Germinal center (tissue), 1 donor: ENCODE results near the gene SARS2.
"Not testable (repeated sequence)": the region's sequence is repeated elsewhere in the genome, so short reads cannot be mapped to it uniquely, and the experiment has no call there.

Experiments used
- DNase-seq: peaks from one replicate; pipeline ENCODE4 v3.0.0; 2012; ENCODE audit warnings: mixed read lengths, low spot score

The SARS2 gene

DNA sequence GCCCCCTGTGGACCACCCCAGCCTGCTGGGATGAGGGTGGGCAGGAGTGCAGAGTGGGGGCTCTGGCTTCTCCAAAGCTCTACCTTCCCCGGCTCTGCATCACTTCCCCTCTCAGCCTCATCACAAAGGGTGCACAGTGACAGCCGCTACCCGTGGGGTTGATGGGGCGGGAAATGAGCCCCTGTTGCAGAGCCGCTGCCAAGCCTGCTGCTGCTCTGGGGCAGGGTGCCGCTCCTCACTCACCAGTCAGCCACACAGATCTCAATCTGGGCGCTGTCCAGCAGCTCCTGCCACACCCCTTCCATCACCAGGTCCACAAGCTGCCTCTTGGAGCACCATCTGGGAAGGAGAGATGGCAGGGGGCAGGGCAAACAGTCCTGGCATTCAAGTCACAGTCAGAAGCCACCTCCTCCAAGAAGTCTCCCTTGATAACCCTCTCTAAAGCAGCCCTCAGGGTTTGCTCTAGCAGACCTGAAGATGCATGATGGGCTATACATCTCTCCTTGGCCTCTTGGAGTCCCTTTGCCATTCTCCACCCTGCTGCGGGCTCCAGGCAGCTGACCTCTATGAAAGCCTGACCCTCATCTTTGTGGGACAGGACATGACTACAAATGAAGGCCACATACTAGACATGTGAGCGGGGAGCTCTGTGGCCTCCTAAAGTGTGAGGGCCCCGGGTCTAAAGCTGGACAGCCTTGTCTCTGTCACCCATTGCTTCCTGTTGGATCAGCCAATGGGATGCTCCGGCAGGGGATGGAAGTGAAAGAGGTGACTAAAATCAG, 15.9 kb upstream of the SARS2 start:
- DNase-seq: no peak

DNA sequence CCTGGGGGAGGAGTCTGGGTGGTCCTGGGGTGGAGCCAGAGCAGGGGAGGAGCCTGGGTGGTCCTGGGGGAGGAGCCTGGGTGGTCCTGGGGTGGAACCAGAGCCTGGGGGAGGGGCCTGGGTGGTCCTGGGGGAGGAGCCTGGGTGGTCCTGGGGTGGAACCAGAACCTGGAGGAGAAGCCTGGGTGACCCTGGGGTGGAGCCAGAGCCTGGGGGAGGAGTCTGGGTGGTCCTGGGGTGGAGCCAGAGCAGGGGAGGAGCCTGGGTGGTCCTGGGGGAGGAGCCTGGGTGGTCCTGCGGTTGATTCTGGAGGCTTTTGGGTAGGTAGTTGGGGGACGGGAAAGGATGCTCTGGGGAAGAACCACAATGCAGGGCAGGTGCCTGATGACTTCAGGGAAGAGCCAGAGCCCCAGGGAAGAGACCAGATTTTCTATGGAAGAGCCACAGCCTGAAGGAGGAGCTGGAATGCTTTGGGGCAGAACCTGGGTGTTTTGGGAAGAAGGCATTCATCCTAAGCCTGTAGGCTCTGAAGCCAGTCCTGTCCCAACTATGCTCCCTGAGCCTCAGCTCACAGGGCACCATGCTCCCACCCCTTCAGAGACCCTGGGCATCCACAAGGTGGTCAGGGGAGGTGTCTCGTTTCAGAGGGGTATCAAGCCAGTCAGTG, 15.1 kb upstream of the SARS2 start:
- no peak for DNase-seq

DNA sequence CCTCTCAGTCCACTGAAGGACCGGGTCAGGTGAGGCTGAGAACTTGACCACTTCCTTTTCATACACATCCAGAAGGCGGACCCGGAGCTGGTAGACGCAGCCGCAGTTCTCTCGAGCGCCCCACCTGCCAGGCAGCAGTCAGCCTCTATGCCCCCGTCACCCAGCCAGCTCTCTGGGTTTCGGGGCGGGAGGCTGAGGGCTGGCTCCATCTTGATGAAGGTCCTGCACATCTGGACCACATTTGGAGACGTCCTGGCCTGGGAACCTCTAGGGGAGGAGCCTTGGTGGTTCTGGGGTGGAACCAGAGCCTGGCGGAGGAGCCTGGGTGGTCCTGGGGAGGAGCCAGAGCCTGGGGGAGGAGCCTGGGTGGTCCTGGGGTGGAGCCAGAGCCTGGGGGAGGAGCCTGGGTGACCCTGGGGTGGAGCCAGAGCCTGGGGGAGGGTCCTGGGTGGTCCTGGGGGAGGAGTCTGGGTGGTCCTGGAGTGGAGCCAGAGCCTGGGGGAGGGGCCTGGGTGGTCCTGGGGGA, 14.5 kb upstream of the SARS2 start:
- no peak for DNase-seq

DNA sequence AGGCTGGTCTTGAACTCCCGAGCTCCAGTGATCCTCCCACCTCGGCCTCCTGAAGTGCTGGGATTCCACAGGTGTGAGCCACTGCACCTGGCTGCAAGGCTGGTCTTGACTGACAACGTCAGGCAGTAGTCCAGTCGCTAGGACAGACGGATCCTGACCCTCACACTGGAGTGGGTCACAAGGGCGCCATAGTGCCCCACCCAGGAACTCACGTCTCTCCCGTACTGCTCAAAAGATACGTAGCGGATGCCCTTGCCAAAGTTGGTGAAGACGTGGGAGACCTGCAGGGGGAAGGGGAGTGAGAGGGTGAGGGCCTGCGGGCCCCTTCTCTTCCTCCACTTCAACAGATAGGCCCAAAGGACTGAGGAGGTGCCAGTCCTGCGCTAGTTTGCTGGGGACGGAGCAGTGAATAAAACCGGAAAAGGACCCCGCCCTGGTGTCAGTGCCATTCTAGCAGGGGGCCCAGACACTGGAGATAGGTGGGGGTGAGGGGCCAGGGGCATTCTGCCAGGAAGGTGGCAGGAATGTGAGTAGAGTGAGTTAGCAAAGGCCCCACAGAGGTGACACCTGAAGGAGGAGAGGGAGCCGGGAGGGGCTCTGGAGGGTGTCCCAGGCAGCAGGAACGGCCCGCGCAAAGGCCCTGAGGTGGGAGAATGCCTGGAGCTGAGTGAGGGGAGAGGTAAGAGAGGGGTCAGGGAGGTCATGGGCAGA, 12.1 kb upstream of the SARS2 start:
- no peak for DNase-seq

GRCh38 chr19:38941979-38942378, 11.4 kb upstream of the SARS2 start:
- no peak for DNase-seq

GRCh38 chr19:38941466-38941865, 10.9 kb upstream of the SARS2 start:
- not testable (repeated sequence) for DNase-seq

- no peak for DNase-seq
Measured at GRCh38 chr19:38939957-38940356, 9.4 kb upstream of the SARS2 start.

- no peak for DNase-seq
Measured at GRCh38 chr19:38933544-38933943, 3.0 kb upstream of the SARS2 start.

DNA sequence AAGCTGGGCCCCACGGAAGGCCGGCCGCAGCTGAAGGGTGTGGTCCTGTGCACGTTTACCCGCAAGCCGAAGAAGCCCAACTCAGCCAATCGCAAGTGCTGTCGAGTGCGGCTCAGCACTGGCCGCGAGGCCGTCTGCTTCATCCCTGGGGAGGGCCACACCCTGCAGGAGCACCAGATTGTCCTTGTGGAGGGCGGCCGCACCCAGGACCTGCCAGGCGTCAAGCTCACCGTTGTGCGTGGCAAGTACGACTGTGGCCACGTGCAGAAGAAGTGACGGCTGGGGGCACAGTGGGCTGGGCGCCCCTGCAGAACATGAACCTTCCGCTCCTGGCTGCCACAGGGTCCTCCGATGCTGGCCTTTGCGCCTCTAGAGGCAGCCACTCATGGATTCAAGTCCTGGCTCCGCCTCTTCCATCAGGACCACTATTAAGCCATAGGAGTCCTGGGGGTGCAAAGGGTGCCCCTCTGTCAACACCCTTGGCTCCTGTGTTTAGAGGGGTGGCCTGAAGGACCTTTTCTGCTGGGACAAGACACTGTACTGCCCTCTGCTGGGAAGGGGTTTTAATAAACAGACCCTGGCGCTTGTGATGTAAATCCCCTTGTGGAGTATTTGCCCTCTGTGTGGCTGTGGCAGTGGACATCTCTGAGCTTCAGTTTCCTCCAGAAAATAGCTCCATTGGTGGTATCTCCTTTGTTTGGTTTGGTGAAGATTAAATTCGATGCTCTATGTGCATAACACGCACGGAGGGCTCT, 2.0 kb upstream of the SARS2 start:
- DNase-seq: peak; percentile 54

DNA sequence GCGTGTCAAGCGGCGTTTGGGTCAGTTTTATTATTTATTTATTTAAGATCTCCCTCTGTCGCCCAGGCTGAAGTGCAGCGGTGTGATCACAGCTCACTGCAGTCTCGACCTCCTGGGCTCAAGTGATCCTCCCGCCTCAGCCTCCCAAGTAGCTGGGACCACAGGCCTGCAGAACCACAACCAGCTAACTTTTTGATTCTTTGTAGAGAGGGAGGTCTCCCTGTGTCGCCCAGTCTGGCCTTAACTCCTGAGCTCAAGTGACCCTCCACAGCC, 894 bp upstream of the SARS2 start:
- DNase-seq: no peak

- peak; percentile 99 for DNase-seq
Measured at GRCh38 chr19:38930776-38931520, 385 bp upstream of the SARS2 start, which contains the start of gene MRPS12. TSS of gene MRPS12 (plus strand) at chr19:38930944. CDS start at chr19:38931295, 351 bp downstream.

DNA sequence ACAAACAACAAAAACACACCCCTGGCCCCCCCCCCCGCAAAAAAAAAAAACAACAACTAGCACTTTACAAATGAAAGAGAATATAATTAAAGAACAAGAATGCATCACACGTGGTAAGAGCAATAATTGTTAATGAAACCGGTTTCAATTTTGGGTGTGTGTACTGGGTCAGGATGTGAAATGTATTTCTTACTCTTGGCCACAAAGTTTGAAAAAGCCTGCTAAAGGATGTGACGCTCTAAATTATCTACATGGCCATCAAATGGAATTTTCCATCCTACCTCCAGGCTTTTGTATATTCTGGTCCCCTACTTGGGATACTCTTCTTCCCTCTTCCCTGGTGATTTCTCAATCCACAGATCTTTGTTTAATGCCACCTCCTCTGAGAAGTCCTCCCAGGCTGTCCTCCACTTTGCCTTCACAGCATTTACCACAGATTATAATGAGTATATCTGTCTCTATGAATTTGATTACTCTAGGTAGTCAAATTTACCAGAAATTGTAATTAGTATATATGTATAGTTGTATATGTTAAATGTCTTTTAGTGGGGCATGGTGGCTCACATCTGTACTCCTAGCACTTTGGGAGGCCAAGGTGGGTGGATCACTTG, 2.1 kb downstream of the SARS2 start:
- no peak for DNase-seq

DNA sequence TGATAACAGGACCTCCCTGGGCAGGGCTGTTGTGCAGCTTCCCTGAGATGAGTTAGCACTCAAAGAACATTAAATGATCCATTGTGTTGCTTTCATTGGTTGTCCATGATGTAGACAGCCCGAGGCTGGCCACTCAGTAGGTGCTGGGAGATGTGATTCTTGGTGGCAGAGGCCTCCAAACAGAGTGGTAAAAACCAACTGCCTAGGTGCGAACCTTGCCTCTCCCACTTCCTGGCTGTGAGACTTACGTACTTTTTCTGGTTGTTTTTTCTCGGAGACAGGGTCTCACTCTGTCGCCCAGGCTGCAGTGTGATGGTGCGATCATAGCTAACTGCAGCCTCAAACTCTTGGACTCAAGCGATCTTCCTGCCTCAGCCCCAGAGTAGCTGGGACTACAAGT, 6.2 kb downstream of the SARS2 start:
- DNase-seq: no peak

DNA sequence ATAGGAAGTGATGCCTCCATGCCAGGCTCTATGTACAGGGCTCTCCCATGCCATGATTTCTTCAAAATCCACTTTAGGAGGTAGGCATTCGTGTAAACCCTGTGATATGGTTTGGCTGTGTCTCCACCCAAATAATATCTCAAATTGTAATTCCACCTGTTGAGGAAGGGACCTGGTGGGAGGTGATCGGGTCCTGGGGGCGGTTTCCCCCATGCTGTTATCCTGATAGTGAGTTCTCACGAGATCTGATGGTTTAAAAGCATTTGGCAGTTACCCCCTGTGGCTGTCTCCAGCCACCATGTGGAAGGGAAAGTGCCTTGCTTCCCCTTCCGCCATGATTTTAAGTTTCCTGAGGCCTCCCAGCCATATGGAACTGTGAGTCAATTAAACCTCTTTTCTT, 8.1 kb downstream of the SARS2 start:
- DNase-seq: no peak

- DNase-seq: no peak
Measured at GRCh38 chr19:38921420-38922274, 8.9 kb downstream of the SARS2 start.

DNA sequence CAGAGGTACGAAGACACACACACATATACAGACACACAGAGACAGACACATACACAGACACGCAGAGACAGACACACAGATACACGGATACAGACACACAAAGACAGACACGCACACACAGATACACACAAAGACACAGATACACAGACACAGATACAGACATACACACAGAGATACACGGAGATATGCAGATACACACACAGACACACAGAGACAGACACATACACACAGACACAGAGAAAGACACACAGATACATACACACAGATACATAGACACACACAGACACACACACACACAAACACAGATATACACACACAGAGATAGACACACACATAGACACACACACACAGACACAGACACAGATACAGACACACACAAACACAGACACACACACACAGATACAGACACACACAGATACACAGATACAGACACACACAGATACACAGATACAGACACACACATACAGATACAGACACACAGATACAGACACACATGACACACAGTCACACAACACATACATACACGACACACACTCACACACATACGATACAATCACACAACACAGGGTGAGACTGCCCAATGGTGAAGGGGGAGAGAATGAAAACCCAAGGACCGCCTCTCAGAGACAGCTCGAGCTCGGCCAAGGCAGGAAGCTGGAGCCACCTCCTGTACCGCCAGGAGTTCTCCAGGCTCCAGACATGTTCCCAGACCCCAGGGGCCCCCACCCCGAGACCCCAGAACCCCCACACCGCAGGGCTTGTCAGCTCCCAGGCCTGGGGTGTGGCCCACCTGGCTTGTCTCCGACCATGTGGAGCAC, 9.8 kb downstream of the SARS2 start:
- DNase-seq: no peak

GRCh38 chr19:38919837-38920601, 10.5 kb downstream of the SARS2 start:
- no peak for DNase-seq

GRCh38 chr19:38918526-38918925, 12.0 kb downstream of the SARS2 start:
- DNase-seq: no peak
